GM18498 (cell line): ENCODE measurements around the gene CHAC1.

Experiments
- ATAC-seq: cut with Tn5 transposase; IDR thresholded peaks from one replicate; pipeline ENCODE4 v1.9.1; 2021; ENCODE audit warnings: mild to moderate bottlenecking, moderate library complexity; ENCODE audit not compliant: unreplicated experiment

Gene CHAC1

GRCh38 chr15:40982855-40983254 is 29.6 kb downstream of the CHAC1 start:
- no peak for ATAC-seq

GRCh38 chr15:40984406-40984805 is 31.1 kb downstream of the CHAC1 start:
- ATAC-seq = no peak

GRCh38 chr15:40984964-40985363 is 31.7 kb downstream of the CHAC1 start:
- no peak for ATAC-seq

- no peak for ATAC-seq
These were observed 32.5 kb downstream of the CHAC1 start for GRCh38 chr15:40985541-40986330.

GRCh38 chr15:40986820-40987219 is 33.5 kb downstream of the CHAC1 start:
- no peak for ATAC-seq

- no peak for ATAC-seq
These were observed 34.9 kb downstream of the CHAC1 start for GRCh38 chr15:40988156-40988555.

- no peak for ATAC-seq
These were observed 36.8 kb downstream of the CHAC1 start for GRCh38 chr15:40990080-40990479.

- no peak for ATAC-seq
These were observed 37.5 kb downstream of the CHAC1 start for GRCh38 chr15:40990789-40991188.

- ATAC-seq = no peak
These were observed 38.1 kb downstream of the CHAC1 start for GRCh38 chr15:40991355-40991754.

- no peak for ATAC-seq
These were observed 39.0 kb downstream of the CHAC1 start for GRCh38 chr15:40992241-40992741.

- ATAC-seq = no peak
These were observed 39.6 kb downstream of the CHAC1 start for GRCh38 chr15:40992825-40993224.

- no peak for ATAC-seq
These were observed 42.4 kb downstream of the CHAC1 start for GRCh38 chr15:40995656-40996055.

- no peak for ATAC-seq
These were observed 45.9 kb downstream of the CHAC1 start for GRCh38 chr15:40999190-40999589.

- no peak for ATAC-seq
These were observed 48.4 kb downstream of the CHAC1 start for GRCh38 chr15:41001524-41002214.

- ATAC-seq = no peak
These were observed 51.2 kb downstream of the CHAC1 start for GRCh38 chr15:41004490-41004889.
